DMS53 treated with DMSO at 0.1 percent for 48 hours (cell line): ENCODE results near the gene THSD7A.

ENCODE experiments used
- DNase-seq: peaks from one replicate; lab custom pipeline; 2025; ENCODE audit not compliant: unreplicated experiment; lab: John Stamatoyannopoulos, UW

Gene THSD7A

DNA sequence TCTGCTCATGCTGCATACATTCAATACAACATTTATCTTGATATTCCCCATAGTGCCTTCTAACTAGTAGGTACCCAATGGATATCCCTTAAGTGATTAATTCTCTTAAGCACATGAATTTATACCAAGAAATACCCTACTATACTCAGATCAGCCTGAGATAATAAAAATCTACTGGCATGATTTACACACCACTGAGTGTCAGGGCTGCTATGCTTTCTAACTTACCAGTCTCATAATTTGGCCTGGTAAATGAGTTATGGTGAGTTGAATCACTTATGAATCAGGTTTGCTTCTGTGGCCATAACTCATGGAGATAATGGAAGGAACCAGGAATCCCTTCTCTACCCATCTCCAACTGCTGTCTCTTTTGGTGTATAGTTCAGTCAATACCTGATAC lies 122.8 kb downstream of the THSD7A start:
- no peak for DNase-seq

DNA sequence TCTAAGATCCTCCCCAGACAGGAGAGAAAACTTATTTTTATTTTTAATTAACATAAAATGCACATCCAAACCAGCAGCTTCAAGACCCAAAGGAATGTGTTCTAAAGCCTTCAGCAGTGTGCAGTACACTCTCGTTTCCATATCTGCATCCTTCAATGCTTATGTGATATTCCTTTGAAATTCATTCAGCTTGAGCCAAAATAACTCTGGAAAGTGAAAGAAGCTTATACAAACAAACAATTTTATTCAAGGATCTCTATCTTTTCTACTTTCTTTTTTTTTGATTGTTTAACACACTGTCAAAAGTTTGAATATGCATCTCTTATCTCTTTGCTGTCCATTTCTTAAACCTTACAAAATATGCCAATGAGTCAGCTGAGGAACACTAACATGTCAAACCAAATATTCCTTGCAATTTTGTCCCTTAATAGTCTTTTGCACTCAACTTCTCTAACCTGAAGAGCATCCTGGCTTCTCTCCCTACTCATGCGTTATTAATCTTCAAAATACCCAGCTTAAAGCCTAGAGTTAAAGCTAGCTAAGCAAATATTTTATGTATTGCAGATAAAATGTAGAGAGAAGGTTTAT lies 124.3 kb downstream of the THSD7A start:
- DNase-seq = no peak

GRCh38 chr7:11706666-11707605 lies 125.1 kb downstream of the THSD7A start:
- peak; percentile 47 for DNase-seq

- DNase-seq = no peak
These were observed 128.2 kb downstream of the THSD7A start for GRCh38 chr7:11703829-11704228.

- no peak for DNase-seq
These were observed 129.1 kb downstream of the THSD7A start for GRCh38 chr7:11702938-11703337.

DNA sequence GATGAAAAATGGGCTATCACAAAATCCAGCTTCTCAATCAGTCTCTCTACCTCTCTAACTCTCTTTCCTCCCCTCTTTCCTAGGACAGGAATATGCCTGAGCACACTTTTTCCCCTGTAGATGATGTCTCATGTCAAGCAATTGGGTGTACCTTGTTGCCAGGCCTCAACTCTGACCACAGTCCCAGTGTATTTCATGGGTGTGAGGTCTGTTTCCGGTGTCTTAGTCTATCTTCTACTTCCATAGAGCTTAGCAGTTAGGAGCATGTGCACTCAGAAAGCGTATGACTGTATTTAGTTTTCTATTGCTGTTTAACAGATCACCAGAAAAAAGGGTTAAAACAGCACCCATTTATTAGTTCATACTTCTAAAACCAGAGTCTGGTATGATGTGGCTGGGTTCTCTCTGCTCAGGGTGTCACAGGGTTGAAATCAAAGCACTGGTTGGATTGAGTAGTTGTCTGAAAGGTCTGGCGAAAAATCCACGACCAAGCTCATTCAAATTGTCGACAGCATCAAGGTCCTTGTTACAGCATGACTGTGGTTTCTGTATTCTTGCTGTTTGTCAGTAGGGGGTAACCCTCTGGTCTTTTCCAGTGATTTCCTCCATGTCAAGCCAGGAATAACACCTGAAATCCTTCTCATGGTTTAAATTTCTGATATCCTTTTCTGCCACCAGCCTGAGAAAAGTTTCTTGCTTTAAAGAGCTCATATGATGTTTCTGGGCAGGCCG lies 130.0 kb downstream of the THSD7A start:
- no peak for DNase-seq

DNA sequence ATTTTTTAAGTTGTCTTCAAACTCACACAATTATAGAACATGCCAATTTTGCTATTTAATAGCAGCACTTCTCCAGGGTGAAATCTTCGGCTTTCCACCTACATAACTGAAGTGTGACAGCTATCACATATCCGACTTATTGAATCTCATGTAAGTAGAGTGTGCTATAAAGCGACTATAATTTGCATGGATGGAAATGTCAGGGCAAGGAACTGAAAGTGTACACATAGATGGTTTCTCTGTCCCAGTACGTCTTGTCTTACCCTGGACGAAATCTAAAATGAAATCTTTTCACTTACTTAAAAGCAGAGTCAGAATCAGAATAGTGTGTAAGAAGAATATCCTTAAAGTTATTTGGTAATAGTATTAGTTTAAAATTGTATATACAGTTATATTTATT lies 132.3 kb downstream of the THSD7A start:
- no peak for DNase-seq

DNA sequence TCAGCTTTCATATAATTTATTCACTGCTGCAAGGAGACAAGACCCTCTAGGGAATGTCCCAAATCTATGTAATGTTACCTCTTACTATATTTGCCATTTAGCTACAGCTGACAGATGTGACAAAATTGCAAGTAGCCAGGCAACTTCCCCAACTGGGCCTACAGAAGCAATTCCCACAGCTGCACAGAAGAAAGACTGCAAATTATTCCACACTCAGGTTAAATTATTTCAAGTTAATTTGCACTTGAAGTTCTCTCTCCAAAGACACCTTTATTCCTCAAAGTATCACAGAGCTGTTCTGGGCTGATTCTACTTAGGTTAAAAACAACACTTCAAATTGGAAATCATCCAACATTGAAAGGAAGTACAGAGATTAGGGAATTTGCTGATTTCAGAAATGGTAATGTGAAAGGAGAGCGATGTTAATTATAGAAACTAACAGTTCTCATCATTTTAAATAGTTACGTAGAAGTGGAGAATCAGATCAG lies 133.6 kb downstream of the THSD7A start:
- DNase-seq = no peak

GRCh38 chr7:11690395-11690794 lies 141.6 kb downstream of the THSD7A start:
- DNase-seq = no peak

- DNase-seq = no peak
These were observed 142.9 kb downstream of the THSD7A start for GRCh38 chr7:11689096-11689495.

DNA sequence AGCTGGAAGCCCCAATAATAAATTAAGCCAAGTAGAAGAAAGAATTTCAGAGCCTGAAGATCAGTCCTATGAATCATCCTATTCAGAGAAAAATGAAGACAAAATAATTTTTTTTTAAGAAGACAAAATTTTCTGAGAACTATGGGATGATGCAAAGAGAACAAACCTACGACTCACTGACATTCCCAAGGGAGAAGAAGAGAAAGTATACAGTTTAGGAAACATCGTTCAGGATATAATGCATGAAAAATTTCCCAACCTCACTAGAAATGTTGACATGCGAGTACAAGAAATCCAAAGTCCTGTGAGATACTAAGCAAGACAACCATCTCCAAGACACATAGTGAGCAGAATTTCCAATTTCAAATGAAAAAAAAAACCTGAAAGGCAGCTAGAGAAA lies 150.5 kb downstream of the THSD7A start:
- DNase-seq = no peak

- no peak for DNase-seq
These were observed 156.8 kb downstream of the THSD7A start for GRCh38 chr7:11675163-11675562.

- no peak for DNase-seq
These were observed 163.3 kb downstream of the THSD7A start for GRCh38 chr7:11668727-11669126.

GRCh38 chr7:11667810-11668185 lies 164.2 kb downstream of the THSD7A start:
- peak; percentile 17 for DNase-seq

DNA sequence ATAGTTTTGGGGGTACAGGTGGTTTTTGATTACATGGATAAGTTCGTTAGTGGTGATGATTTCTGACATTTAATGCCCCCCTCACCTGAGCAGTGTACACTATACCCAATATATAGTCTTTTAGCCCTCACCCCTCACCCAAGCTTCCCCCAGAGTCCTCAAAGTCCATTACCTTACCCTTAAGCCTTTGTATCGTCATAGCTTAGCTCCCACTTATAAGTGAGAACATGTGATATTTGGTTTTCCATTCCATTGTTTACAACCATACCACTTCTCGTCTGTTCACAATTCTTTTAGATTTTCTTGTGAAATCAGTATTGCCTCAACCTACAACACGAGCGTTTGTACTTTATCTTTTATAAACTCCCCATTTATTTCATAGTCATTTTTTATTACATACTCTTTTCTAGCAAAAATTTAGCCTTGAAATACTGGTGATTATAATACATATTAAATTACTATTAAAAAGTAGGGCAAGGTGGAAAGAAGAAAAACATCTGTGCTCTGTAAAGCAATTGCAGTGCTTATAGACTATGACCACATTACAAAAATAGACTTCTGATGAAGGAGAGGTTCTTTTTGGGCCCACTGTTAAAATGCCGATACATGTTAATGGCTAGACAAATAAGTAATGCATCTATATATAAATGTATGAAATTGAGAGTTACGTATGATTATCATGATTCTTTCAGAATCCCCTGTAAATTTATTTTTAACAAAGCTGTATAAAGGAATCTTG lies 164.8 kb downstream of the THSD7A start:
- no peak for DNase-seq

DNA sequence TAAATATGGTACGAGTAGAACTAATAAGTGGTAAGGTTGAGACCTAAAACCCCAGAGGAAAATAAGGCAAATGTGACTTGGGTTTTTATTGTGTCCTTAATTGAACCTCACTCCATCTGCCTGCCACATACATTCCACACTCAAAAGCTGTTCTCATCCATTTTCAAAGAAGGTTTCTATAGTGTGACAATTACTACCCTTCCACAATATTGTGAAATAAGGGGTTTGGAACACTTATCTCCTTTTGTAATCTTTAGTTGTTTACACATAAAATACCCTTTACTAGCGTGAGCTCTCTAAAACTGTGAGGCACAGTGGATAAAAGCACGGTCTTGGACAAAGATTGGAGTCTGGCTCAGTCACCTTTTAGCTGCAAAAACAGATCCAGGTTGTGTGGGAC lies 166.6 kb downstream of the THSD7A start:
- no peak for DNase-seq

DNA sequence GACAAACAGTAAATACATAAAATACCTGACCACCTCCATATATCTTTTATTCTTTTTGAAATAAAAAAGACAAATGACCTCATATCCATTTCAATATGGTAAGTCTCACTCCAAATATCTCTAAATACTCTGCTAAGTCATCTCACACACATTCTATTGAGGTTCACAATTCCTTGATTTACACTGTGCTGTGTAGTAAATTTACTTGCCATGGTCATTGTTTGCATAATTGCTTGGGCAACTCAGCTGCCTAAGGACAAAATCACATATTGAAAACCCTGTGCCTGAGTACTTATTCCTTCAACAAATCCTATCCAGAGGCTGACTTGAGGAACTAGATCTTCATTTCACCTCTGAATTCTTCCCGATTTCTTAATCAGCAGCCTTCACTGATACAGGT lies 176.4 kb downstream of the THSD7A start:
- DNase-seq = no peak

- DNase-seq = no peak
These were observed 176.8 kb downstream of the THSD7A start for GRCh38 chr7:11655163-11655562.

DNA sequence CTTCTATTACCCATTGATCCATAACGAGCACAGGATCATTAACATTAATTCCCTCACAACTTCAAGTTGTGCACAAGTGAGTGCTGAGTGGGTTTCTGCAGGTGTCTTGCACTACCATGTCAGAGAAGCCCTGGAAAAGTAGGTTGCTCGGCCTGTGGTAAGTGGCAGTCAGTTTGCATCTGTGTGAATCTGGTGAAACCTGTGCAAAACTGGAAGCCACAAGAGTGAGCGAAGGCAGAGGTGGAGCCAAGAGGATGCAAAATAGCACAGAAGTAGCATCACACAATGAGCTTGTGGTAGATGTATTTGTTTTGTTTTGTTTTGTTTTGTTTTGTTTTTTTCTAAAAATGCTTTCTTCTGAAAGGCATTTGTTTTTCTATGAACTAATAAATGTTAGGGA lies 181.5 kb downstream of the THSD7A start:
- no peak for DNase-seq

GRCh38 chr7:11650030-11650429 lies 182.0 kb downstream of the THSD7A start:
- no peak for DNase-seq

DNA sequence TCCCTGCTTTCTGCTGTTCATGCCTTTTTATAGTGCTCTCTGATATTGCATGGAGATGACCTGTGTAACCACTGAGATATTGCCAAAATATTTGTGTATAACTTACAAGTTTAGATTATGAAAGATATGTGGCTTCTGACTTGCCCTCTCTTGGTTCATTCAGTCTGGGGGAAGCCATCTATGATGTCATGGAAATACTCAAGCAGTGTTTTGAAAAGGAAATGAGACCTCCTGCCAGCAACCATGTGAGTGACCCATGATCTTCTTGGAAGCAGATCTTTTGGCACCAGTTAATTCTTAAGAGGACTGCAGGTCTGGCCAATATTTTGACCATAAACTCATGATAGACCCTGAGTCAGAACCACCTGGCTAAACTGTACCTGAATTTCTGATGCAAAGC lies 183.0 kb downstream of the THSD7A start:
- no peak for DNase-seq
